A673 (cell line): ENCODE data around the gene CLDN16.

Source experiments
- EZH2 ChIP-seq: fragments of 200-600 bp; sonication (generic); IDR thresholded peaks from 2 replicates; pipeline ENCODE4 v1.6.1; 2017; ENCODE audit warnings: borderline replicate concordance, low read depth, mild to moderate bottlenecking, mixed read lengths, antibody characterized with exemption, low read length; ENCODE audit not compliant: poor library complexity, severe bottlenecking
- TF ChIP-seq, protein P1 (sequence below): fragments of 300-800, 200-600 bp; sonication (generic); conservative IDR thresholded peaks from 2 replicates; pipeline ENCODE4 v1.5.1; 2017; ENCODE audit warnings: low read depth, mild to moderate bottlenecking, antibody characterized with exemption, low read length, moderate library complexity, mixed read lengths

DNA sequence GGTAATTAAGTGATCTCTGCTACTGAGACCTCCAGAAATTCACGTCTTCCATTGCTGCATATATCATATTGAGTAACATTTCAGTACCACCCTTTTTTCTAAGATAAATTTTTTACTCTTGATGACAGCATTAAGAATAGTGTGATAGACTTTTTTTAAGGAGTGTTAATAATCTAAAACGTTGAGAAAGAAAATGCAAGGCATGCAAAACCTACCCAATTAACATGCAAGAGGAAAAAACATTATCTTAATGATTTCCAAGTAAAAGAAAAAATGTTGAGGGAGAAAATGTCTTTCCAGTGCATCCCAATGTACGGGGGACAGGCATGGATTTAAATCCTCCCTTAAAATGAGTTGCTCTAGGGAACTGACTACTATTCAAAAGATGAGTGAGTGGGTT, 740 bp downstream of the CLDN16 start:
- TF ChIP-seq, protein P1, sequence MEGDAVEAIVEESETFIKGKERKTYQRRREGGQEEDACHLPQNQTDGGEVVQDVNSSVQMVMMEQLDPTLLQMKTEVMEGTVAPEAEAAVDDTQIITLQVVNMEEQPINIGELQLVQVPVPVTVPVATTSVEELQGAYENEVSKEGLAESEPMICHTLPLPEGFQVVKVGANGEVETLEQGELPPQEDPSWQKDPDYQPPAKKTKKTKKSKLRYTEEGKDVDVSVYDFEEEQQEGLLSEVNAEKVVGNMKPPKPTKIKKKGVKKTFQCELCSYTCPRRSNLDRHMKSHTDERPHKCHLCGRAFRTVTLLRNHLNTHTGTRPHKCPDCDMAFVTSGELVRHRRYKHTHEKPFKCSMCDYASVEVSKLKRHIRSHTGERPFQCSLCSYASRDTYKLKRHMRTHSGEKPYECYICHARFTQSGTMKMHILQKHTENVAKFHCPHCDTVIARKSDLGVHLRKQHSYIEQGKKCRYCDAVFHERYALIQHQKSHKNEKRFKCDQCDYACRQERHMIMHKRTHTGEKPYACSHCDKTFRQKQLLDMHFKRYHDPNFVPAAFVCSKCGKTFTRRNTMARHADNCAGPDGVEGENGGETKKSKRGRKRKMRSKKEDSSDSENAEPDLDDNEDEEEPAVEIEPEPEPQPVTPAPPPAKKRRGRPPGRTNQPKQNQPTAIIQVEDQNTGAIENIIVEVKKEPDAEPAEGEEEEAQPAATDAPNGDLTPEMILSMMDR: no peak
- TF ChIP-seq EZH2: no peak
